Endothelial cell of umbilical vein (primary cell): ENCODE data around the gene PHYH. TPM values are rescaled to one million over a fixed set of nuclear protein-coding genes. Genes with fewer than 3 reads are reported as not detected.

Source experiments
- BruUV-seq: library from RNA; stranded (reverse); fragments of 400-500 nt; replicated peaks from 2 replicates; lab custom pipeline; 2021; lab: Mats Ljungman, UMichigan
- CTCF ChIA-PET: fragments of 300-600, 350-600 bp; sonication (Branson Sonifier 250); formaldehyde crosslinking; loops from one replicate; lab custom pipeline; 2021; ENCODE audit warnings: antibody characterized with exemption, inconsistent platforms; lab: Charles Lee
- POLR2A ChIA-PET: fragments of 300-600, 350-600 bp; sonication (Branson Sonifier 250); formaldehyde crosslinking; loops from one replicate; lab custom pipeline; 2021; ENCODE audit warnings: antibody characterized with exemption, inconsistent platforms; lab: Charles Lee
- DNase-seq: peaks from one replicate; pipeline ENCODE4 v3.0.0-alpha.2; 2011; ENCODE audit warnings: low read depth, low spot score
- FAIRE-seq: peaks from 2 replicates; lab custom pipeline; 2011; peaks lifted over from hg19 to GRCh38; lab: Jason Lieb, UNC
- H2AFZ ChIP-seq: 2 replicates; pipeline ENCODE4 v1.6.0; 2012; ENCODE audit warnings: low read depth, low read length, control low read depth, inconsistent platforms
- H3K27ac ChIP-seq: 2 replicates; pipeline ENCODE4 v1.5.1; 2011; ENCODE audit warnings: low read depth, mild to moderate bottlenecking, control low read depth, low read length, moderate library complexity; ENCODE audit not compliant: insufficient read depth
- H3K27me3 ChIP-seq, 2 experiments: 2 replicates each; pipeline versions ENCODE4 v1.6.0 to v1.6.1; 2011; ENCODE audit warnings: low read length in 2 of 2, mixed read lengths in 1 of 2; ENCODE audit not compliant: control insufficient read depth in 2 of 2, insufficient read depth in 2 of 2
- H3K36me3 ChIP-seq, 2 experiments: 2 replicates in 1 of 2; 3 replicates in 1 of 2; pipeline ENCODE4 v1.5.1; 2011; ENCODE audit warnings: low read length in 2 of 2, mild to moderate bottlenecking in 1 of 2, moderate library complexity in 1 of 2; ENCODE audit not compliant: control insufficient read depth in 2 of 2, insufficient read depth in 2 of 2; ENCODE audit errors: extremely low read depth in 1 of 2
- H3K4me1 ChIP-seq: 3 replicates; pipeline ENCODE4 v1.5.1; 2011; ENCODE audit warnings: mild to moderate bottlenecking, low read length; ENCODE audit not compliant: control insufficient read depth, insufficient read depth; ENCODE audit errors: extremely low read depth
- H3K4me2 ChIP-seq: 2 replicates; pipeline ENCODE4 v1.6.1; 2011; ENCODE audit warnings: low read length, control low read depth, mixed read lengths; ENCODE audit not compliant: insufficient read depth
- H3K4me3 ChIP-seq, 3 experiments: fragments of 200-600 bp in 1 of 3; sonication (generic), shearing (Covaris generic) in 1 of 3; replicated peaks in 1 of 3; 2 replicates each; pipeline ENCODE4 v1.5.1; 2011 to 2016; ENCODE audit warnings: control low read depth in 3 of 3, low read length in 3 of 3, mild to moderate bottlenecking in 2 of 3, inconsistent platforms in 1 of 3, low read depth in 1 of 3, moderate library complexity in 1 of 3; ENCODE audit not compliant: insufficient read depth in 1 of 3
- H3K79me2 ChIP-seq: 2 replicates; pipeline ENCODE4 v1.6.0; 2012; ENCODE audit warnings: low read length, inconsistent platforms; ENCODE audit not compliant: control insufficient read depth, insufficient read depth
- H3K9ac ChIP-seq: replicated peaks from 2 replicates; pipeline ENCODE3; 2011; ENCODE audit warnings: low read length, control low read depth; ENCODE audit not compliant: insufficient read depth; ENCODE audit errors: extremely low read depth
- H3K9me1 ChIP-seq: replicated peaks from 3 replicates; pipeline ENCODE4 v1.6.0; 2011; ENCODE audit warnings: mild to moderate bottlenecking, low read length; ENCODE audit not compliant: control insufficient read depth, insufficient read depth; ENCODE audit errors: extremely low read depth
- H3K9me3 ChIP-seq: replicated peaks from 2 replicates; pipeline ENCODE4 v1.5.1; 2012; ENCODE audit warnings: low read length, inconsistent platforms; ENCODE audit not compliant: control insufficient read depth, insufficient read depth
- H4K20me1 ChIP-seq: replicated peaks from 2 replicates; pipeline ENCODE3; 2011; ENCODE audit warnings: mild to moderate bottlenecking, low read length; ENCODE audit not compliant: control insufficient read depth, insufficient read depth; ENCODE audit errors: extremely low read depth
- EZH2 ChIP-seq: IDR thresholded peaks from 2 replicates; pipeline ENCODE4 v1.6.1; 2012; ENCODE audit warnings: borderline replicate concordance, low read depth, mild to moderate bottlenecking, moderate library complexity, low read length, inconsistent platforms; ENCODE audit not compliant: severe bottlenecking
- FOS ChIP-seq: IDR thresholded peaks from 2 replicates; pipeline ENCODE4 v1.6.1; 2011; ENCODE audit warnings: mild to moderate bottlenecking, low read length, moderate library complexity, borderline replicate concordance; ENCODE audit not compliant: insufficient read depth
- GATA2 ChIP-seq: IDR thresholded peaks from 2 replicates; pipeline ENCODE4 v1.7.0; 2011; ENCODE audit warnings: low read depth, mild to moderate bottlenecking, moderate library complexity, mixed read lengths, low read length; ENCODE audit not compliant: insufficient read length, insufficient read depth
- JUN ChIP-seq: IDR thresholded peaks from 2 replicates; pipeline ENCODE4 v1.6.1; 2011; ENCODE audit warnings: borderline replicate concordance, low read depth; ENCODE audit not compliant: insufficient read length, insufficient read depth
- MYC ChIP-seq: IDR thresholded peaks from one replicate; pipeline ENCODE4 v1.6.1; 2011; ENCODE audit warnings: mild to moderate bottlenecking, low read depth, low read length
- POLR2A ChIP-seq: IDR thresholded peaks from 2 replicates; pipeline ENCODE4 v1.6.1; 2012; ENCODE audit warnings: low read depth, mild to moderate bottlenecking, control low read depth, low read length
- POLR2AphosphoS5 ChIP-seq: IDR thresholded peaks from 2 replicates; pipeline ENCODE4 v1.6.1; 2012; ENCODE audit warnings: low read depth, mild to moderate bottlenecking, control low read depth, low read length, moderate library complexity; ENCODE audit not compliant: insufficient read depth
- dilution Hi-C: fragments of 300-500 bp; cut with MboI; formaldehyde crosslinking; loops from one replicate; pipeline ENCODE4 v1.15.0; 2019; ENCODE audit warnings: low sequenced_read_pairs; ENCODE audit not compliant: extremely low pct_ligation_motif_present
- intact Hi-C: fragments of 100-400 bp; cut with micrococcal nuclease; formaldehyde crosslinking; loops from one replicate; pipeline ENCODE4 v1.10.0; 2022
- polyA plus RNA-seq, 4 experiments: library from polyadenylated mRNA; depleted of rRNA in 3 of 4; stranded (reverse) in 3 of 4; unstranded in 1 of 4; fragments of >200 nt; gene quantifications; 2 replicates each; pipeline versions ENCODE4 v1.2.1 to v1.2.3, GENCODE V29; 2011 to 2012; ENCODE audit warnings: missing spikeins in 1 of 4
- total RNA-seq: library from RNA; stranded (reverse); gene quantifications from 2 replicates; pipeline ENCODE4 v1.2.3, GENCODE V29; 2021
- TF ChIP-seq, protein P1 (sequence below), 2 donors: IDR thresholded peaks; 1 replicate in 1 of 2; 2 replicates in 1 of 2; pipeline ENCODE4 v1.5.1; 2011; ENCODE audit warnings: low read length in 2 of 2, mild to moderate bottlenecking in 2 of 2, moderate library complexity in 2 of 2, control low read depth in 1 of 2, inconsistent platforms in 1 of 2, low read depth in 1 of 2; ENCODE audit not compliant: insufficient read depth in 1 of 2; ENCODE audit errors: extremely low read depth in 1 of 2
- TF ChIP-seq, protein P2 (sequence below): IDR thresholded peaks from 2 replicates; pipeline ENCODE4 v1.6.1; 2011; ENCODE audit not compliant: insufficient read depth, insufficient read length

Gene PHYH
- total and polyA plus RNA-seq, 2 donors (not counting 3 experiments of a cell fraction or from before 2014, with no cell fraction given), result 4.7 to 9.4 TPM

GRCh38 chr10:13308096-13308495, 8.2 kb upstream of the PHYH start:
- Histone ChIP-seq H3K4me1 (no peaks in the 10 kb centered on the region), H4K20me1 (no peaks in the 10 kb centered on the region), H3K36me3 (no peaks in the 10 kb centered on the region), H3K9me3 (no peaks in the 10 kb centered on the region), H3K9ac (no peak overlapping the region), H3K4me3 (no peak overlapping the region), H3K9me1 (no peaks in the 10 kb centered on the region), H3K79me2 (no peaks in the 10 kb centered on the region), H3K27ac (no peak overlapping the region), H2AFZ (no peak overlapping the region), H3K27me3 (no peaks in the 10 kb centered on the region), H3K4me2 (no peak overlapping the region)
- dilution Hi-C loops (no loop called here), intact Hi-C loops (no loop called here)
- ChIA-PET POLR2A (interaction anchor here (0.7 kb wide), 2 partner anchors 190 to 983 kb away, joined by 3 to 11 read pairs; no protein-coding TSS in a partner anchor), CTCF (no interaction called here)
- BruUV-seq, result no TSS peak
- FAIRE-seq (no peak), DNase-seq (no peak)
- TF ChIP-seq FOS (no peak), JUN (no peak), EZH2 (no peak), MYC (no peak)

DNA sequence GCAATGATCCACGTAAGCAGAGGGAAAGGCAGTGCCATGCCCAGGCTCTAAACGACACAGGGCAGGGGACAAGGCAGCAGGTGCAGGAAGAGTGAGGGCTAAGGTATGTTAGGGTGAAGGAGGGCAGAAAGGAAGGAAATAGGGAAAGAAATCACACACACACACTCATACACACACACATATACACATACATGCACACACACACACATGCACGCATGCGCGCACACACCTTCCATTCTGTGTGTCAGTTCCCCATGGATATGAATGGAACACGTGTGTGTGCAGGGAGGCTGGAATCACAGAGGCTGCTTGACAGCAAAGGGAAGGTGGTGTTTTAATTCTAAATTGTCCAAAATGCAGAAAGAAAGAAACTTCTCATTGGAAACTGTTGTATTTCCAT, 6.2 kb upstream of the PHYH start:
- no peaks in the 10 kb centered on the region for H3K9me3 ChIP-seq
- DNase-seq (no peak), FAIRE-seq (no peak)
- no peaks in the 10 kb centered on the region for H3K27me3 ChIP-seq
- no TSS peak for BruUV-seq
- ChIA-PET POLR2A (no interaction called here), CTCF (interaction anchor here (4.6 kb wide), 1 partner anchor 145 kb away, joined by 50 read pairs; the partner anchor contains the start of gene MCM10)
- no peaks in the 10 kb centered on the region for H3K36me3 ChIP-seq
- TF ChIP-seq EZH2 (no peak), JUN (no peak), FOS (no peak), POLR2AphosphoS5 (no peak), MYC (no peak), POLR2A (no peak), GATA2 (no peak)
- TF ChIP-seq, protein P1, sequence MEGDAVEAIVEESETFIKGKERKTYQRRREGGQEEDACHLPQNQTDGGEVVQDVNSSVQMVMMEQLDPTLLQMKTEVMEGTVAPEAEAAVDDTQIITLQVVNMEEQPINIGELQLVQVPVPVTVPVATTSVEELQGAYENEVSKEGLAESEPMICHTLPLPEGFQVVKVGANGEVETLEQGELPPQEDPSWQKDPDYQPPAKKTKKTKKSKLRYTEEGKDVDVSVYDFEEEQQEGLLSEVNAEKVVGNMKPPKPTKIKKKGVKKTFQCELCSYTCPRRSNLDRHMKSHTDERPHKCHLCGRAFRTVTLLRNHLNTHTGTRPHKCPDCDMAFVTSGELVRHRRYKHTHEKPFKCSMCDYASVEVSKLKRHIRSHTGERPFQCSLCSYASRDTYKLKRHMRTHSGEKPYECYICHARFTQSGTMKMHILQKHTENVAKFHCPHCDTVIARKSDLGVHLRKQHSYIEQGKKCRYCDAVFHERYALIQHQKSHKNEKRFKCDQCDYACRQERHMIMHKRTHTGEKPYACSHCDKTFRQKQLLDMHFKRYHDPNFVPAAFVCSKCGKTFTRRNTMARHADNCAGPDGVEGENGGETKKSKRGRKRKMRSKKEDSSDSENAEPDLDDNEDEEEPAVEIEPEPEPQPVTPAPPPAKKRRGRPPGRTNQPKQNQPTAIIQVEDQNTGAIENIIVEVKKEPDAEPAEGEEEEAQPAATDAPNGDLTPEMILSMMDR (IDR thresholded peaks at IDR 0.05; ENCODE audit: extremely low read depth in 1 of 2, insufficient read depth in 1 of 2, low read depth in 1 of 2, low read length in 2 of 2), result no peak
- TF ChIP-seq, protein P2, sequence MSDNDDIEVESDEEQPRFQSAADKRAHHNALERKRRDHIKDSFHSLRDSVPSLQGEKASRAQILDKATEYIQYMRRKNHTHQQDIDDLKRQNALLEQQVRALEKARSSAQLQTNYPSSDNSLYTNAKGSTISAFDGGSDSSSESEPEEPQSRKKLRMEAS, result no peak
- H2AFZ ChIP-seq, result no peak overlapping the region
- H3K79me2 ChIP-seq, result no peaks in the 10 kb centered on the region
- intact Hi-C loops (no loop called here), dilution Hi-C loops (no loop called here)
- H4K20me1 ChIP-seq, result no peaks in the 10 kb centered on the region
- H3K27ac ChIP-seq, result no peak overlapping the region
- H3K4me2 ChIP-seq, result no peak overlapping the region
- H3K4me1 ChIP-seq, result peaks cover 5% of the 10 kb centered on the region
- no peak overlapping the region for H3K9ac ChIP-seq
- no peaks in the 10 kb centered on the region for H3K9me1 ChIP-seq
- no peak overlapping the region for H3K4me3 ChIP-seq
